ENCODE results near the gene BCL2.

- TF ChIP-seq CTCF (IDR thresholded peaks at IDR 0.05; ENCODE audit: low read depth, low read length) (no peak), EZH2phosphoT487 (IDR thresholded peaks at IDR 0.05; ENCODE audit: low read depth) (no peak)
Observed at GRCh38 chr18:63238693-63239075, 80.9 kb downstream of the BCL2 start.
